Measurements from ENCODE around the gene GBX1. TPM values are rescaled to one million over a fixed set of nuclear protein-coding genes. Genes with fewer than 3 reads are reported as not detected.

Gene GBX1
- total RNA-seq, 1 donor from 2014 or later = not detected

DNA sequence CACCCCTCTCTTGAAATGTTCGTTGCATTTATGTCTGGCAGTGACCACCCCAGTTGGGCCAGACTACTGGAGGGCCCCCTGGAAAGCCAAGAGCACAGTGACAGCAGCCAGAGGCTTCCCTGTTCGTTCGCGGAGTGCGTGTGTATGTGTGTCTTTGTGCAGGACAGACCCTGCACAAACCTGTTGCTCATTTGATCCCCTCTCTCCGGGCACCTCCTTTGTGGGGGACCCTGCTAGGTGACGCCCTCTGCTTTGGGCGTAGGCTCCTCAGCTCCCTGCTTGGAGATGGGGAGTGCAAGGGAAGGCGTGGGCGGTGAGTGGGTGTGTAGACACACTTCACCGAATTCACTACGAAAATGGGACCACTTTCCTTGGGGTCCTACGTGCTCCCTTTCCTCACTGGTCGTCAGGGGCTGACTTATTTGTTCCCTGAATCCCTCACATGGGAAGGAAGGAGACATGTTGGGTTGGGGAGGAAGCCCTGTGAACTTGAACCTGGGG, 42.5 kb downstream of the GBX1 start:
- TF ChIP-seq, protein P1, sequence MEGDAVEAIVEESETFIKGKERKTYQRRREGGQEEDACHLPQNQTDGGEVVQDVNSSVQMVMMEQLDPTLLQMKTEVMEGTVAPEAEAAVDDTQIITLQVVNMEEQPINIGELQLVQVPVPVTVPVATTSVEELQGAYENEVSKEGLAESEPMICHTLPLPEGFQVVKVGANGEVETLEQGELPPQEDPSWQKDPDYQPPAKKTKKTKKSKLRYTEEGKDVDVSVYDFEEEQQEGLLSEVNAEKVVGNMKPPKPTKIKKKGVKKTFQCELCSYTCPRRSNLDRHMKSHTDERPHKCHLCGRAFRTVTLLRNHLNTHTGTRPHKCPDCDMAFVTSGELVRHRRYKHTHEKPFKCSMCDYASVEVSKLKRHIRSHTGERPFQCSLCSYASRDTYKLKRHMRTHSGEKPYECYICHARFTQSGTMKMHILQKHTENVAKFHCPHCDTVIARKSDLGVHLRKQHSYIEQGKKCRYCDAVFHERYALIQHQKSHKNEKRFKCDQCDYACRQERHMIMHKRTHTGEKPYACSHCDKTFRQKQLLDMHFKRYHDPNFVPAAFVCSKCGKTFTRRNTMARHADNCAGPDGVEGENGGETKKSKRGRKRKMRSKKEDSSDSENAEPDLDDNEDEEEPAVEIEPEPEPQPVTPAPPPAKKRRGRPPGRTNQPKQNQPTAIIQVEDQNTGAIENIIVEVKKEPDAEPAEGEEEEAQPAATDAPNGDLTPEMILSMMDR (IDR thresholded peaks at IDR 0.05; ENCODE audit: insufficient read depth, low read length, poor library complexity, severe bottlenecking) = no peak
- no peaks in the 10 kb centered on the region for H3K27me3 ChIP-seq (ENCODE audit: control insufficient read depth, insufficient read depth, low read length)
- no peak overlapping the region for H3K4me3 ChIP-seq (ENCODE audit: low read depth, low read length)
- DNase-seq (ENCODE audit: low read depth) = no peak
- peaks cover 7% of the 10 kb centered on the region for H3K36me3 ChIP-seq (ENCODE audit: control insufficient read depth, insufficient read depth, low read length)

DNA sequence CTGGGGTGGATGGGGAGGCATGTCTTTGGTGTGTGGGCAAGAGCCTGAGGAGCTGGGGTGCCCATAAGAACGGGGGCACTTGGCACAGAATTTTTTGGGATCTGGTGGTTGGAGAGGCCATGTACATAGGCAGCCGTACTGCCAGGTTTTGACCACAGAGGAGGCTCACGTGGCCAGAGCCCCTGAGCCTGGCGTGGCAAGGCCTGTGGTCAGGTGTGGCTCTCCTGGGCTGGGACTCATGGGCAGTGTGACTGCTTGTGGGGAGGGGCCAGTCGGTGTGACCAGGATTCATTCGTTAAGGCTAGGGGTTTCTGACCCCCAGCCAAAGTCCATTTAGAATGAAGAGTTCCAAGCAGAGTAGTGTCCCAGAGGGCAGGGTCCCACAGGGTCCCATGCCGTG, 43.0 kb downstream of the GBX1 start:
- DNase-seq (ENCODE audit: low read depth) = no peak
- no peak overlapping the region for H3K4me3 ChIP-seq (ENCODE audit: low read depth, low read length)
- no peaks in the 10 kb centered on the region for H3K27me3 ChIP-seq (ENCODE audit: control insufficient read depth, insufficient read depth, low read length)
- TF ChIP-seq, protein P1 (IDR thresholded peaks at IDR 0.05; ENCODE audit: insufficient read depth, low read length, poor library complexity, severe bottlenecking) = no peak
- peaks cover 6% of the 10 kb centered on the region for H3K36me3 ChIP-seq (ENCODE audit: control insufficient read depth, insufficient read depth, low read length)

DNA sequence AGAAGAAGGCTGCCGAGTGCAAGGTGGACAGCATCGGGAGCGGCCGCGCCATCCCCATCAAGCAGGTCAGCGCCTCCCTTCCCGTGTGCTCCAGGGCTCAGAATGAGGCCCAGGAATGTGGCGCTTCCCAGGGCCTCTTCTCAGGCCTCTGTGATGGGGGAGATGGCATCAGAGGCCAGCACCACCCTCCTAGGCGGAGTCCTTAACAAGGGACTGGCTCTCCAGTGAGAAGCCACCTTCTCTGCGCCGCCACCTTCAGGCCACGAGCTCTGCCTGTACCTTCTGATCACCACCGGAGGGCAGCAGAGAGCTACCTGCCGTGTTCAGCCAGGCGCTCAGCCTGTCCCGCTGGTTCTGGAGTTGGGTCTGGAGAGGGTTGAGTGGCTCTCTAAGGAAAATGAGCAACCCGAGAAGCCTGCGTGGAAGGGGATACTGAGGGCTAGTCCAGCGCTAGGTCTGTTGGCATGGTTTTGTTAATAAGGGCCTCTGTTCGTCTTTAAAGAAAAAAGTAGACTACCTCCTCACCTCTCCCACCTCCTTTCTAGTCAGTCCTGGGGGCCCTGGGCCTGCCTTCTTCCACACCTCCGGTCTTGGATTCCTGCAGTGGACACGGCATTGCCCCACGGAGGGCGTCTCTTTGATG, 43.6 kb downstream of the GBX1 start:
- DNase-seq (ENCODE audit: low read depth) = peak; percentile 31
- Histone ChIP-seq H3K27me3 (ENCODE audit: control insufficient read depth, insufficient read depth, low read length) (no peaks in the 10 kb centered on the region), H3K4me3 (ENCODE audit: low read depth, low read length) (no peak overlapping the region), H3K36me3 (ENCODE audit: control insufficient read depth, insufficient read depth, low read length) (peaks cover 6% of the 10 kb centered on the region)
- TF ChIP-seq, protein P1 (IDR thresholded peaks at IDR 0.05; ENCODE audit: insufficient read depth, low read length, poor library complexity, severe bottlenecking) = peak; percentile 100

DNA sequence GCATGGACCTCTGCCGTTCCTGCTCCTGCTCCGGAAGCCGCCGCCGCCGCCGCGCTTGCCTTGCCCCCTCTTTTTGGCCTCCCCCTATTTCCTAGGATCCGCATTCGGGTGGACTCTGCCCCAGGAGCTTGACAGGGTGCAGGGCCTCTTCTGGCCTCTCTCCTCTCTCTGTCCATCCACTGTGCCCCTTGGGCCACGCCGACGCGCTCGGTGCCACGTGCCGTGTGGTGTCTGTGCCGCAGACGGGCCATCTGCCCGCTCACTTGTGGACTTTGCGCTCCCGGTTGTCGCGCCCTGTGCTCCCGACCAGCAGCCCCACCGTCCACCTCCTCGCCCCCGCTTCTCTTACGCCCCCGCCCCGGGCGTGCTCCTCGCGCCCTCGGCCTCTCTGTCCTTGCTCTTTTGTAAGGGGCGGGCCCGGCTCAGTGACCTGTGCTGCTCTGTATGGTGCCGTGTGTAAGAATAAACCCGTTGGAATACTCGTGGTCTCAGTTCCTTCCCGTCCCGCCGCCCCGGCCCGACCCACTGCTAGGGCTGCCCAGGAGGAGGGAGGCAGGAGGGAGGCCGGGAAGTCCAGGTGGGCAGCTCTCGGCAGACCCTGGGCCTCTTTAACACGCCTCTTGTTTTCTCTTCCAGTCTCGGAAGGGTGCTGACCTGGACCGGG, 44.2 kb downstream of the GBX1 start:
- DNase-seq (ENCODE audit: low read depth) = no peak
- Histone ChIP-seq H3K4me3 (ENCODE audit: low read depth, low read length) (no peak overlapping the region), H3K36me3 (ENCODE audit: control insufficient read depth, insufficient read depth, low read length) (peaks cover 6% of the 10 kb centered on the region), H3K27me3 (ENCODE audit: control insufficient read depth, insufficient read depth, low read length) (no peaks in the 10 kb centered on the region)
- TF ChIP-seq, protein P1 (IDR thresholded peaks at IDR 0.05; ENCODE audit: insufficient read depth, low read length, poor library complexity, severe bottlenecking) = no peak

DNA sequence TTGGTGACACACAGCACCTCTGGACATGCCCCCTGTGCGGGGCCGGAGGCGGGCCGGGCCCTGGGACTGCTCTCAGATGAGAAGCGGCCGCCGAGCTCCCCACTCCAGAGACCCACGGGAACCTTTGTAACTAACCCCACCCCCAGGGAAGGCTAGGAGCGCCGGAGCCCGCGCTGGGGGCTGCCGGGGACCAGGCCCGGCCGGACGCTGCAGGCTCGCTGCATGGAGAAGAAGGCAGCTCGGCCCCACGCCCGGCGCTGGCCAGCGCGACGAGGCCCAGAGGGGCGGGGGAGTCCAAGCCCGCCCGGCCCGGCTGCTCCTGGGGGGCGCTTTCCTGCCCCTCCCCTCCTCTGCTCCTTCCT, 44.7 kb downstream of the GBX1 start:
- H3K36me3 ChIP-seq (ENCODE audit: control insufficient read depth, insufficient read depth, low read length) = peaks cover 6% of the 10 kb centered on the region
- no peaks in the 10 kb centered on the region for H3K27me3 ChIP-seq (ENCODE audit: control insufficient read depth, insufficient read depth, low read length)
- TF ChIP-seq, protein P1 (IDR thresholded peaks at IDR 0.05; ENCODE audit: insufficient read depth, low read length, poor library complexity, severe bottlenecking) = no peak
- H3K4me3 ChIP-seq (ENCODE audit: low read depth, low read length) = no peak overlapping the region
- no peak for DNase-seq (ENCODE audit: low read depth)

Data from kidney epithelial cell (primary cell).